SK-N-MC (cell line): ENCODE results near the gene FXR2.

Experiments used
- EZH2 ChIP-seq: fragments of 200-600 bp; sonication (generic); IDR thresholded peaks from one replicate; pipeline ENCODE4 v1.6.1; 2017; ENCODE audit warnings: antibody characterized with exemption
- POLR2AphosphoS5 ChIP-seq: IDR thresholded peaks from 2 replicates; pipeline ENCODE4 v1.6.1; 2012; ENCODE audit warnings: mild to moderate bottlenecking, low read depth, low read length, borderline replicate concordance

DNA sequence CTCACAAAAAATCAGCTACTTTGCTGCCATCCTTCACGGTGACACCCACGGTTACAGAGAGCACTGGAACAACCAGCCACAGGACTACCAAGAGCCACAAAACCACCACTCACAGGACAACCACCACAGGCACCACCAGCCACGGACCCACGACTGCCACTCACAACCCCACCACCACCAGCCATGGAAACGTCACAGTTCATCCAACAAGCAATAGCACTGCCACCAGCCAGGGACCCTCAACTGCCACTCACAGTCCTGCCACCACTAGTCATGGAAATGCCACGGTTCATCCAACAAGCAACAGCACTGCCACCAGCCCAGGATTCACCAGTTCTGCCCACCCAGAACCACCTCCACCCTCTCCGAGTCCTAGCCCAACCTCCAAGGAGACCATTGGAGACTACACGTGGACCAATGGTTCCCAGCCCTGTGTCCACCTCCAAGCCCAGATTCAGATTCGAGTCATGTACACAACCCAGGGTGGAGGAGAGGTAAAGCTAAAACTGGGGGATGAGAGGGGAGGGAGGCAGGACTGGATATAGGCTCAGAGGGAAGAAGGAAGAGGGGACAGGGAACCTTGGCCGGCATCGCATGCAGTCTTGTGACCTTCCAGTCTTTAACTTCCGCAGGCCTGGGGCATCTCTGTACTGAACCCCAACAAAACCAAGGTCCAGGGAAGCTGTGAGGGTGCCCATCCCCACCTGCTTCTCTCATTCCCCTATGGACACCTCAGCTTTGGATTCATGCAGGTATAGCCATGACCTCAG is 34.7 kb downstream of the FXR2 start:
- TF ChIP-seq POLR2AphosphoS5 (no peak), EZH2 (no peak)
